GM23338 (cell line): ENCODE measurements around the gene KCTD2.

Experiments used
- CTCF ChIP-seq, 2 experiments: fragments of 200-600 bp in 1 of 2; sonication (generic) in 1 of 2; conservative IDR thresholded peaks; 2 replicates each; pipeline versions ENCODE4 v1.5.1 to v1.6.1; 2016 to 2017; ENCODE audit warnings: antibody characterized with exemption in 2 of 2, low read depth in 2 of 2, mild to moderate bottlenecking in 2 of 2, moderate library complexity in 1 of 2
- EZH2 ChIP-seq: fragments of 200-600 bp; sonication (generic); IDR thresholded peaks from one replicate; pipeline ENCODE4 v1.8.0; 2017; ENCODE audit warnings: antibody characterized with exemption, mild to moderate bottlenecking, low read depth; ENCODE audit not compliant: unreplicated experiment
- REST ChIP-seq: IDR thresholded peaks from one replicate; pipeline ENCODE4 v1.6.1; 2018; ENCODE audit warnings: antibody characterized with exemption; ENCODE audit not compliant: unreplicated experiment

GRCh38 chr17:75111777-75112335 lies 64.8 kb downstream of the KCTD2 start:
- no peak for TF ChIP-seq CTCF (conservative IDR thresholded peaks at IDR 0.05; ENCODE audit: low read depth in 2 of 2)
- no peak for TF ChIP-seq EZH2
- no peak for TF ChIP-seq REST
